ENCODE data around the gene PCBP2. TPM values are rescaled to one million over a fixed set of nuclear protein-coding genes. Genes with fewer than 3 reads are reported as not detected.

Gene PCBP2
- total and polyA plus RNA-seq, 2 experiments from 2014 or later: 100 to 143 TPM

DNA sequence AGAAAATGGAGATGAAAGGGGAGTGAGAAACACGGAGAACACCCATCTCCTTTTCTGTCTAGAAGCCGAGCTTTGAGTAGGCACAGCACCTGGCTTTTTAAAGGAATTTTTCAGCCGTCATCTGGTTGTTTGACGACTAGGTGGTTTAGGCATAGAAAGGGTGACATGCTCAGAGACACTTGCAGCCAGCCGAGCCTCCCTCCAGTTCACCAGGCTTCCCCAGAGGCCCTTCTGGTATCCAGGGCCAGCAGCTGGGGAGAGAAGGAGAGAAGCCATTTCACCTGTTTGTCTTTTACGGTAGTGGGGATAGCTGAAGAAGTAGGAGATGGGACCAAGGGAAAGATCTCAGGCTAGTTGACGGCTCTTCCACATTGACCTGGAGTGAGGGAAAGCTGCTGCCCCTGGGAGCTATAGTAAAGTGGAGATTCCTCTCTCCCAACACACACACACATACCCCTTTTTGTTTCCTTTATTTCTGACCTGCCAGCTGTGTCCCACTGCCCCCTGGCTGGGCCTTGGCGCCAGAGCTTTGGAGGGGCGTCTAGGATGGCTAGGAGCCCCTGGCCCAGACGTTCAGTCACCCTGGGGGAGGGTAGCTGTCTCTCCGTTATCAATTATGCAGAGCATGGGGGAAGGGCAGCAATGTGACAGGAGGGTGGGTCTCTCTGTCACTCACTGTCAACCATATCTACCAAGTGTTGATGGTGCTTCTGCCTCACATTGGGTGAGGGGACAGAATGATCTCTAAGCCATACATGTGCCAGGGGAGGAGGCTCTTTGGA is 41.9 kb downstream of the PCBP2 start:
- Histone ChIP-seq H3K9me2 (ENCODE audit: insufficient read depth) (no peaks in the 10 kb centered on the region), H3K9me3 (ENCODE audit: low read depth) (no peaks in the 10 kb centered on the region), H3K36me3 (ENCODE audit: low read depth) (no peaks in the 10 kb centered on the region), H3K27me3 (replicated peaks; ENCODE audit: insufficient read depth) (no peaks in the 10 kb centered on the region), H3K4me2 (ENCODE audit: unreplicated experiment) (peak overlapping the region; percentile 86), H3K4me1 (ENCODE audit: insufficient read depth) (peaks cover 23% of the 10 kb centered on the region), H3K79me2 (ENCODE audit: insufficient read depth) (peaks cover 67% of the 10 kb centered on the region), H3K4me3 (peak overlapping the region; percentile 72), H2AFZ (peak overlapping the region; percentile 83), H3K27ac (peak overlapping the region; percentile 64; the same call in 1 of the 2 replicates), H4K20me1 (ENCODE audit: insufficient read depth) (no peaks in the 10 kb centered on the region), H3F3A (ENCODE audit: insufficient read depth) (peaks cover 12% of the 10 kb centered on the region; the same call in 1 of the 2 replicates), H3K9ac (peak overlapping the region; percentile 79)
- in situ Hi-C loops (cut with MboI): no loop called here
- no peak for DNase-seq
- TF ChIP-seq EZH2phosphoT487 (IDR thresholded peaks at IDR 0.05; ENCODE audit: insufficient read depth, low read depth): no peak
- no peak for TF ChIP-seq EZH2 (IDR thresholded peaks at IDR 0.05; ENCODE audit: insufficient read depth, poor library complexity, severe bottlenecking)
- WGBS, 2 experiments (ENCODE audit: low coverage in 1 of 2, low lambda C conversion rate in 2 of 2, missing lambda C conversion rate in 2 of 2): 33 to 36% methylated on average over 11 of the region's 11 CpGs

GRCh38 chr12:53495903-53496751 is 44.2 kb downstream of the PCBP2 start:
- H3F3A ChIP-seq (ENCODE audit: insufficient read depth): peaks cover 20% of the 10 kb centered on the region
- no peaks in the 10 kb centered on the region for H3K9me2 ChIP-seq (ENCODE audit: insufficient read depth)
- TF ChIP-seq EZH2 (IDR thresholded peaks at IDR 0.05; ENCODE audit: insufficient read depth, poor library complexity, severe bottlenecking) (no peak), EZH2phosphoT487 (IDR thresholded peaks at IDR 0.05; ENCODE audit: insufficient read depth, low read depth) (no peak)
- 29 to 34% methylated on average over 5 of the region's 5 CpGs for WGBS, 2 experiments (ENCODE audit: low coverage in 1 of 2, low lambda C conversion rate in 2 of 2, missing lambda C conversion rate in 2 of 2)
- no peaks in the 10 kb centered on the region for H3K9me3 ChIP-seq (ENCODE audit: low read depth)
- no peak overlapping the region for H3K27ac ChIP-seq
- H3K4me3 ChIP-seq: peak overlapping the region; percentile 38
- H3K4me2 ChIP-seq (ENCODE audit: unreplicated experiment): peak overlapping the region; percentile 39
- peak overlapping the region; percentile 11 for H3K9ac ChIP-seq
- no peak overlapping the region for H2AFZ ChIP-seq
- no peaks in the 10 kb centered on the region for H4K20me1 ChIP-seq (ENCODE audit: insufficient read depth)
- no peaks in the 10 kb centered on the region for H3K36me3 ChIP-seq (ENCODE audit: low read depth)
- in situ Hi-C loops (cut with MboI): no loop called here
- no peaks in the 10 kb centered on the region for H3K27me3 ChIP-seq (replicated peaks; ENCODE audit: insufficient read depth)
- H3K4me1 ChIP-seq (ENCODE audit: insufficient read depth): peaks cover 30% of the 10 kb centered on the region
- H3K79me2 ChIP-seq (ENCODE audit: insufficient read depth): peaks cover 56% of the 10 kb centered on the region
- DNase-seq: peak; percentile 75

DNA sequence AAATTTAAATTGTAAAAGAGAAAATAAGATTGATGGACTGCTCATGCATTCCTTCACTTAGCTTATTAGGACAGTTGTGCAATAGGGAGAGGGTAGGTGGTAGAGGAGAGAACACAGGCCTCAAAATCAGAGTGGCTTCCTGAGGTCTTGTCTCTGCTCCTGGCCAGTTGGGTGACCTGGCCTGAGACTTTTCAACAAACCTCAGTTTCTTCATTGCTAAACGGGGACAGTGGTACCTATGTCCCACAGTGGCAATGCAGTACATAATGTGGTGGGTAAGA is 44.8 kb downstream of the PCBP2 start:
- H3K4me3 ChIP-seq: peak overlapping the region; percentile 38
- H4K20me1 ChIP-seq (ENCODE audit: insufficient read depth): no peaks in the 10 kb centered on the region
- H3K36me3 ChIP-seq (ENCODE audit: low read depth): no peaks in the 10 kb centered on the region
- peaks cover 20% of the 10 kb centered on the region for H3F3A ChIP-seq (ENCODE audit: insufficient read depth)
- no peaks in the 10 kb centered on the region for H3K27me3 ChIP-seq (replicated peaks; ENCODE audit: insufficient read depth)
- H3K9me2 ChIP-seq (ENCODE audit: insufficient read depth): no peaks in the 10 kb centered on the region
- no peak for DNase-seq
- in situ Hi-C loops (cut with MboI): no loop called here
- H2AFZ ChIP-seq: no peak overlapping the region
- H3K4me2 ChIP-seq (ENCODE audit: unreplicated experiment): peak overlapping the region; percentile 39
- H3K79me2 ChIP-seq (ENCODE audit: insufficient read depth): peaks cover 56% of the 10 kb centered on the region
- 90 to 100% methylated on average over 1 of the region's 1 CpG for WGBS, 2 experiments (ENCODE audit: low coverage in 1 of 2, low lambda C conversion rate in 2 of 2, missing lambda C conversion rate in 2 of 2)
- peaks cover 32% of the 10 kb centered on the region for H3K4me1 ChIP-seq (ENCODE audit: insufficient read depth)
- no peaks in the 10 kb centered on the region for H3K9me3 ChIP-seq (ENCODE audit: low read depth)
- no peak overlapping the region for H3K27ac ChIP-seq
- H3K9ac ChIP-seq: peak overlapping the region; percentile 11; the same call in 1 of the 2 replicates
- TF ChIP-seq EZH2phosphoT487 (IDR thresholded peaks at IDR 0.05; ENCODE audit: insufficient read depth, low read depth): no peak
- TF ChIP-seq EZH2 (IDR thresholded peaks at IDR 0.05; ENCODE audit: insufficient read depth, poor library complexity, severe bottlenecking): no peak

- DNase-seq: no peak
- Histone ChIP-seq H3K4me3 (no peak overlapping the region), H3K9me3 (ENCODE audit: low read depth) (no peaks in the 10 kb centered on the region), H2AFZ (no peak overlapping the region), H3K9me2 (ENCODE audit: insufficient read depth) (no peaks in the 10 kb centered on the region), H3F3A (ENCODE audit: insufficient read depth) (peaks cover 20% of the 10 kb centered on the region), H3K9ac (no peak overlapping the region), H3K79me2 (ENCODE audit: insufficient read depth) (peaks cover 56% of the 10 kb centered on the region), H4K20me1 (ENCODE audit: insufficient read depth) (no peaks in the 10 kb centered on the region), H3K36me3 (ENCODE audit: low read depth) (no peaks in the 10 kb centered on the region), H3K27ac (no peak overlapping the region), H3K4me2 (ENCODE audit: unreplicated experiment) (no peak overlapping the region), H3K4me1 (ENCODE audit: insufficient read depth) (peaks cover 40% of the 10 kb centered on the region), H3K27me3 (replicated peaks; ENCODE audit: insufficient read depth) (no peaks in the 10 kb centered on the region)
- in situ Hi-C loops (cut with MboI): no loop called here
- no peak for TF ChIP-seq EZH2 (IDR thresholded peaks at IDR 0.05; ENCODE audit: insufficient read depth, poor library complexity, severe bottlenecking)
- no peak for TF ChIP-seq EZH2phosphoT487 (IDR thresholded peaks at IDR 0.05; ENCODE audit: insufficient read depth, low read depth)
- 85% methylated on average over 3 of the region's 3 CpGs for WGBS, 2 experiments (ENCODE audit: low coverage in 1 of 2, low lambda C conversion rate in 2 of 2, missing lambda C conversion rate in 2 of 2)
Measured at GRCh38 chr12:53497461-53497860, 45.6 kb downstream of the PCBP2 start.

All from GM23248 (cell line).